Adrenal gland (tissue), 5 donors: ENCODE results near the gene WNK4.
A peak's percentile ranks its signal among the peaks of the same experiment; 100 is the strongest.

Experiments used
- POLR2A ChIP-seq, 2 donors: fragments of 450-650 bp; IDR thresholded peaks; one replicate each; pipeline ENCODE4 v1.6.1; 2017; ENCODE audit warnings: antibody characterized with exemption in 2 of 2, mild to moderate bottlenecking in 2 of 2, moderate library complexity in 1 of 2
- TF ChIP-seq, protein P1 (sequence below), 6 experiments: fragments of 450-650 bp in 4 of 6; fragments of 200-600 bp in 2 of 6; sonication (generic) in 1 of 6; IDR thresholded peaks; 1 replicate in 5 of 6; 2 replicates in 1 of 6; pipeline versions ENCODE4 v1.5.1 to v1.8.0; 2016 to 2021; ENCODE audit warnings: antibody characterized with exemption in 6 of 6, mild to moderate bottlenecking in 2 of 6, moderate library complexity in 1 of 6
- donor health status: DM: no; HTN: no; CAD: no.

DNA sequence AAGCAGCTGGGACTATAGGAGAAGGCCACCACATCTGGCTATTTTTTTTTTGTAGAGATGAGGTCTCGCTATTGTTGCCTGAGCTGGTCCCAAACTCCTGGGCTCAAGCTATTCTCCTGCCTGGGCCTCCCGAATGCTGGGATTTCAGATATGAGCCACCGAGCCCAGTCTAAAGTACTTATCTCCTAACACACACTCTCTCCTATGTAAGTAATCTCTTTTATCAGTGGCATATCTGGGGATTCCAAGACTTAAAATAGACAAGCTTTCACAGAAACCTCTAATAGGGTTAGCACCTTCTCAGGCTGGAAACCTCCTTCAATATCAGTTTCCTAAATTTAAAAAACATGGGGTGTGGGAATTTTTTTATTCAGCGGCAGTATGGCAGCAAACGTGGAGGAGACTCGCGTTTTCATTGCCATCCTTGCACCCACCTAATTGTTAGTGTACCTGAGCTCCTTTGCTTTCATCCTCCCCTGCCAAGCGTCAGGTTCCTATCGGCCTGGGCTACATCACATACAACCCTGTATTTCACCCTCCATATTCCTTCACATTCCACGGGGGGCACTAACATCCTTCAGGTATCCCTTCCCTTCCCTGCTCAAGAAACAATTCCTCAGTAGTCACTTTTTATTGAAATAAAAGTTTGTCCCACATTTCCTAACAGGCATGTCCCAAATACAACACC is 36.7 kb upstream of the WNK4 start:
- TF ChIP-seq, protein P1, sequence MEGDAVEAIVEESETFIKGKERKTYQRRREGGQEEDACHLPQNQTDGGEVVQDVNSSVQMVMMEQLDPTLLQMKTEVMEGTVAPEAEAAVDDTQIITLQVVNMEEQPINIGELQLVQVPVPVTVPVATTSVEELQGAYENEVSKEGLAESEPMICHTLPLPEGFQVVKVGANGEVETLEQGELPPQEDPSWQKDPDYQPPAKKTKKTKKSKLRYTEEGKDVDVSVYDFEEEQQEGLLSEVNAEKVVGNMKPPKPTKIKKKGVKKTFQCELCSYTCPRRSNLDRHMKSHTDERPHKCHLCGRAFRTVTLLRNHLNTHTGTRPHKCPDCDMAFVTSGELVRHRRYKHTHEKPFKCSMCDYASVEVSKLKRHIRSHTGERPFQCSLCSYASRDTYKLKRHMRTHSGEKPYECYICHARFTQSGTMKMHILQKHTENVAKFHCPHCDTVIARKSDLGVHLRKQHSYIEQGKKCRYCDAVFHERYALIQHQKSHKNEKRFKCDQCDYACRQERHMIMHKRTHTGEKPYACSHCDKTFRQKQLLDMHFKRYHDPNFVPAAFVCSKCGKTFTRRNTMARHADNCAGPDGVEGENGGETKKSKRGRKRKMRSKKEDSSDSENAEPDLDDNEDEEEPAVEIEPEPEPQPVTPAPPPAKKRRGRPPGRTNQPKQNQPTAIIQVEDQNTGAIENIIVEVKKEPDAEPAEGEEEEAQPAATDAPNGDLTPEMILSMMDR (IDR thresholded peaks at IDR 0.05): peak in 1 of 6 experiments; percentile 13
- no peak for TF ChIP-seq POLR2A (IDR thresholded peaks at IDR 0.05)
